OCI-LY1 (cell line): Measurements from ENCODE around the gene GZF1.

ENCODE experiments used
- H2AFZ ChIP-seq: fragments of 200-600 bp; sonication (generic), shearing (Covaris generic); 2 replicates; pipeline ENCODE4 v1.6.0; 2014; ENCODE audit warnings: antibody characterized with exemption, mild to moderate bottlenecking, low read length
- H3F3A ChIP-seq: fragments of 200-600 bp; sonication (generic), shearing (Covaris generic); 2 replicates; pipeline ENCODE4 v1.6.0; 2014; ENCODE audit warnings: mild to moderate bottlenecking, antibody characterized with exemption, low read length, moderate library complexity; ENCODE audit not compliant: insufficient read depth
- H3K27ac ChIP-seq: fragments of 200-600 bp; sonication (generic); 2 replicates; pipeline ENCODE4 v1.5.1; 2014; ENCODE audit warnings: low read length, mixed run types, mild to moderate bottlenecking, low read depth; ENCODE audit not compliant: poor library complexity, severe bottlenecking
- H3K27me3 ChIP-seq: fragments of 200-600 bp; sonication (generic); 2 replicates; pipeline ENCODE4 v1.6.0; 2014; ENCODE audit warnings: antibody characterized with exemption, mild to moderate bottlenecking, low read length, moderate library complexity; ENCODE audit not compliant: insufficient read depth
- H3K36me3 ChIP-seq: fragments of 200-600 bp; sonication (generic); 2 replicates; pipeline ENCODE4 v1.6.1; 2014; ENCODE audit warnings: mild to moderate bottlenecking, antibody characterized with exemption, low read length, moderate library complexity, mixed read lengths; ENCODE audit not compliant: insufficient read depth
- H3K4me1 ChIP-seq: fragments of 200-600 bp; sonication (generic); 2 replicates; pipeline ENCODE4 v1.5.1; 2014; ENCODE audit warnings: mild to moderate bottlenecking, low read length, moderate library complexity; ENCODE audit not compliant: insufficient read depth, severe bottlenecking
- H3K4me2 ChIP-seq: fragments of 200-600 bp; sonication (generic), shearing (Covaris generic); 2 replicates; pipeline ENCODE4 v1.6.1; 2014; ENCODE audit warnings: low read length
- H3K4me3 ChIP-seq: fragments of 200-600 bp; sonication (generic); 2 replicates; pipeline ENCODE4 v1.5.1; 2014; ENCODE audit warnings: low read length, low read depth, mild to moderate bottlenecking, mixed read lengths; ENCODE audit not compliant: poor library complexity, severe bottlenecking
- H3K79me2 ChIP-seq: fragments of 200-600 bp; shearing (Covaris generic); 2 replicates; pipeline ENCODE4 v1.6.1; 2016; ENCODE audit warnings: mixed run types, low read length, mixed read lengths; ENCODE audit not compliant: insufficient read depth
- H3K9ac ChIP-seq: fragments of 200-600 bp; sonication (generic), shearing (Covaris generic); 2 replicates; pipeline ENCODE4 v1.6.1; 2014; ENCODE audit warnings: mild to moderate bottlenecking, low read length, mixed read lengths
- H3K9me2 ChIP-seq: fragments of 200-600 bp; sonication (generic), shearing (Covaris generic); 2 replicates; pipeline ENCODE4 v1.6.1; 2014; ENCODE audit warnings: low read depth, mild to moderate bottlenecking, low read length, mixed read lengths
- H3K9me3 ChIP-seq: fragments of 200-600 bp; shearing (Covaris generic); 2 replicates; pipeline ENCODE4 v1.6.1; 2014; ENCODE audit warnings: low read length, mixed read lengths
- H4K20me1 ChIP-seq: fragments of 200-600 bp; sonication (generic), shearing (Covaris generic); 2 replicates; pipeline ENCODE4 v1.6.0; 2016; ENCODE audit warnings: mild to moderate bottlenecking, low read length; ENCODE audit not compliant: insufficient read depth
- EZH2 ChIP-seq: fragments of 200-600 bp; sonication (generic), shearing (Covaris generic); IDR thresholded peaks from 2 replicates; pipeline ENCODE4 v1.8.0; 2017; ENCODE audit warnings: borderline replicate concordance, mixed run types, mild to moderate bottlenecking, antibody characterized with exemption, low read length, moderate library complexity, mixed read lengths
- TF ChIP-seq, protein P1 (sequence below): fragments of 200-600 bp; sonication (generic), shearing (Covaris generic); IDR thresholded peaks from 2 replicates; pipeline ENCODE4 v1.5.1; 2017; ENCODE audit warnings: mild to moderate bottlenecking, antibody characterized with exemption, low read length, moderate library complexity, mixed read lengths

The GZF1 gene

DNA sequence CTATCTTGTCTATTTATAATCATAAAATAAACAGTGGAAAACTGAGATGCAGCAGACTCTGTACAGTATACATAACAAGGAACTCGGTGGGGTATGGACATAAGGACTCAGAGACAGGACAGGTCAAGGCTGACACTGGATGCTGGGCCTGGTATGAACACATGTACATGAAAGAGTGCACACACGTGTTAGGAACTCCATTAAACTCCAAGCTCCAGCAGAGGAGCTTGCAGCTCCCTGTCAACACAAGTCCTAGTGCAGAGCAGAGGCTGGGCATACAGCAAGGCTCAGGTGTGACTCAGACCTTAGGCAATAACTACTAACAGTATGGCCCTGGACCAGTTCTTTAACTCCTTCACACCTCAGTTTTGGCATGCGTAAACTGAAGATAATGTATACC, 42.2 kb downstream of the GZF1 start:
- Histone ChIP-seq H3K9ac (no peak overlapping the region), H3K36me3 (peaks cover 27% of the 10 kb centered on the region), H3K9me2 (no peaks in the 10 kb centered on the region), H3K27ac (no peak overlapping the region), H2AFZ (no peak overlapping the region), H3K9me3 (no peaks in the 10 kb centered on the region), H3K79me2 (peaks cover 51% of the 10 kb centered on the region), H3K4me1 (peaks cover 10% of the 10 kb centered on the region), H3F3A (no peaks in the 10 kb centered on the region), H3K27me3 (no peaks in the 10 kb centered on the region), H4K20me1 (no peaks in the 10 kb centered on the region), H3K4me3 (no peak overlapping the region), H3K4me2 (no peak overlapping the region)
- TF ChIP-seq EZH2, result no peak
- TF ChIP-seq, protein P1, sequence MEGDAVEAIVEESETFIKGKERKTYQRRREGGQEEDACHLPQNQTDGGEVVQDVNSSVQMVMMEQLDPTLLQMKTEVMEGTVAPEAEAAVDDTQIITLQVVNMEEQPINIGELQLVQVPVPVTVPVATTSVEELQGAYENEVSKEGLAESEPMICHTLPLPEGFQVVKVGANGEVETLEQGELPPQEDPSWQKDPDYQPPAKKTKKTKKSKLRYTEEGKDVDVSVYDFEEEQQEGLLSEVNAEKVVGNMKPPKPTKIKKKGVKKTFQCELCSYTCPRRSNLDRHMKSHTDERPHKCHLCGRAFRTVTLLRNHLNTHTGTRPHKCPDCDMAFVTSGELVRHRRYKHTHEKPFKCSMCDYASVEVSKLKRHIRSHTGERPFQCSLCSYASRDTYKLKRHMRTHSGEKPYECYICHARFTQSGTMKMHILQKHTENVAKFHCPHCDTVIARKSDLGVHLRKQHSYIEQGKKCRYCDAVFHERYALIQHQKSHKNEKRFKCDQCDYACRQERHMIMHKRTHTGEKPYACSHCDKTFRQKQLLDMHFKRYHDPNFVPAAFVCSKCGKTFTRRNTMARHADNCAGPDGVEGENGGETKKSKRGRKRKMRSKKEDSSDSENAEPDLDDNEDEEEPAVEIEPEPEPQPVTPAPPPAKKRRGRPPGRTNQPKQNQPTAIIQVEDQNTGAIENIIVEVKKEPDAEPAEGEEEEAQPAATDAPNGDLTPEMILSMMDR, result no peak

DNA sequence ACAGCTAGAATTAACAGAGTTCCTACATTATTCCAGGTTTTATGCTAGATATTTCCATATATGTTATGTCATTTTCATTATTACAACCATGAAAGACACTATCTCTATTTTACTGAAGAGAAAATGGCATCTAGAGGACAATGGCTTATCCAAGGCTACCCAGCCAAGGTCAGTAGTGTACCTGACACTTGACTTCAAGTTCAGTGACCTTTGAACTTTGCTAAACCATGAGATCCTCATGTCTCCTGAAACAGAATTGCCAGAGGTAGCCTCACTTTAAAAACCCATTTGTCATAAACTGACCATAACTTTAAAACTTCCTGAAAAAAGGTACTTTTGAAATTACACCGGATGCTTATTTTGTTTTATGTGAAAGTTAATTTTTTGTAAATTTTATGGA, 44.9 kb downstream of the GZF1 start:
- Histone ChIP-seq H3K4me3 (no peak overlapping the region), H2AFZ (no peak overlapping the region), H3K36me3 (peaks cover 20% of the 10 kb centered on the region; the same call in 1 of the 2 replicates), H3K9me3 (no peaks in the 10 kb centered on the region), H3K9ac (no peak overlapping the region), H3K9me2 (no peaks in the 10 kb centered on the region), H3K4me1 (peaks cover 12% of the 10 kb centered on the region), H3K4me2 (no peak overlapping the region), H3F3A (no peaks in the 10 kb centered on the region), H3K27me3 (no peaks in the 10 kb centered on the region), H4K20me1 (no peaks in the 10 kb centered on the region), H3K27ac (no peak overlapping the region), H3K79me2 (peaks cover 78% of the 10 kb centered on the region)
- TF ChIP-seq EZH2, result no peak
- TF ChIP-seq, protein P1, result no peak

DNA sequence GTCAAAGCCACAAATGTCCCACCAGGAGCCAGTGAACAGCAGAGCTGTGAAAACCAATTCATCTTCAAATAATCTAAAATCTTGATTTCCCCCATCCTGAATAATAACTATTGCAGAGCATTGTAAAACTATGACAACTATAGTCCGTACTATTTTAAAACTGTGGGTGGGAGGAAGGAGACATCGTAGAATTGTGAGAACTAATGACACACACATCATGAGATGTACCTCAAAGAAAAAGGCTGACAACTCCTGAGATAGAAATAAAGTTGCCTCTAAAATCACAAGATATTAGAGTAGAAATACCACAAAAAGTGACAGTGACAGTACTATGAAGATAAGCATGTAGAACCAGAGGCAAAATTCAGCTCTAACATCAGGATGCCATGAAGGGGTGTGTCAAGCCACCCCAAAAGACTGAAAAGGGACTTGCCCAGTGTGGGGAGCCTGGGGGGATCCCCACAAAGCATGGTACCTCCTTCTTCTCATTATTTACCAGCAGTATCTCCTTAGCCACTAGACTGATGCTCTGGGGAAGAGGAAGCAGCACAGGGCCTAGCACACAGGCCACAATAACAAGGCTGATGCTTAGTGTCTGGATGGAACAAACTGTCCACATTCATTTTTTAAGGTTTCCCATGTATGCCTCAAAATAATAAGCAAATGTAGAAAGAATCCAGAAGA, 45.9 kb downstream of the GZF1 start:
- H3K4me1 ChIP-seq, result peaks cover 17% of the 10 kb centered on the region
- H3K27ac ChIP-seq, result no peak overlapping the region
- no peak overlapping the region for H3K4me2 ChIP-seq
- H3K36me3 ChIP-seq, result peaks cover 12% of the 10 kb centered on the region; the same call in 1 of the 2 replicates
- no peaks in the 10 kb centered on the region for H3K9me3 ChIP-seq
- no peak overlapping the region for H3K4me3 ChIP-seq
- no peaks in the 10 kb centered on the region for H4K20me1 ChIP-seq
- H3K27me3 ChIP-seq, result no peaks in the 10 kb centered on the region
- no peak overlapping the region for H3K9ac ChIP-seq
- TF ChIP-seq, protein P1, result no peak
- TF ChIP-seq EZH2, result no peak
- H3K9me2 ChIP-seq, result no peaks in the 10 kb centered on the region
- no peaks in the 10 kb centered on the region for H3F3A ChIP-seq
- H3K79me2 ChIP-seq, result peaks cover 84% of the 10 kb centered on the region
- no peak overlapping the region for H2AFZ ChIP-seq
